ENCODE measurements around the gene PPFIA3. TPM values are rescaled to one million over a fixed set of nuclear protein-coding genes. Genes with fewer than 3 reads are reported as not detected.

Gene PPFIA3
- total and polyA plus RNA-seq, 2 of the 4 experiments (the other 2 are of a cell fraction) = 0.90 to 2.4 TPM

DNA sequence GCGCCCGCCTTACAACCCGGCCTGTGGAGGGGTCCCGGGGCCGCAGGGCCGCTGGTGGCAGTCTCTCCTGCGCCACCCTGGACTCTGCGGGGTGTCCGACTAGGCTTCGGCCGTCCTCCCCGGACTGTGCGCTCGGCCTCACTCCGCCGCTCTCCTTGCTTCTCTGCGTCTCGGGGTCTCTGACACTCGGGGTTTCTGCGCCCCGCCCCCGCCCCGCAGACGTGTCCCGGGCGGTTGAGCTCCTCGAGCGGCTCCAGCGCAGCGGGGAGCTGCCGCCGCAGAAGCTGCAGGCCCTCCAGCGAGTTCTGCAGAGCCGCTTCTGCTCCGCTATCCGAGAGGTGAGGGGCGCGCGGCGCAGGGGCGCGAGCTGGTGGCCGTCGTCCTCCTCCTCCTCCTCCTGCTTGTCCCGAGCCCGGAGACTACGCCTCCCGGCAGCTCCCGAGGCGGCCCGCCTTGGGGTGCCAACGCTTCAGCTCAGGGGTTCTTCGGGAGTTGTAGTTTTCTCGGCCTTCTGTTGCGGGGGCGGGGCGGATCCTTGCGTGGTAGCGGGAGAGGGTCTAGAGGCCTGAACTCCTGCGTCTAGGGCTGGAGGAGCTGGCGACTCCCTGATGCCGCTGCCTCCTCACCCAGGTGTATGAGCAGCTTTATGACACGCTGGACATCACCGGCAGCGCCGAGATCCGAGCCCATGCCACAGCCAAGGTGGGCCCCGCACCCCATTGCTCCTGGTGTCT lies 4.5 kb upstream of the PPFIA3 start:
- Histone ChIP-seq H4K8ac (ENCODE audit: low read depth in 2 of 2, low read length in 2 of 2) (peak overlapping the region in 1 of 2 experiments; percentile 65; a peak in 2 of 4 replicates), H3K79me1 (ENCODE audit: low read depth in 1 of 2, low read length in 2 of 2) (peaks cover 4 to 41% of the 10 kb centered on the region in 2 experiments; a peak in 3 of 4 replicates), H3K4me3 (ENCODE audit: insufficient read depth, low read depth, low read length) (peak overlapping the region; percentile 96), H3K56ac (ENCODE audit: extremely low read depth, insufficient read depth, low read length) (no peak overlapping the region), H3K27me3 (ENCODE audit: control insufficient read depth, insufficient read depth, low read length) (no peaks in the 10 kb centered on the region), H3K23ac (ENCODE audit: low read depth, low read length) (no peak overlapping the region), H2BK120ac (ENCODE audit: low read depth, low read length) (peak overlapping the region; percentile 22; the same call in 1 of the 2 replicates), H3K18ac (ENCODE audit: low read depth, low read length) (no peak overlapping the region), H2BK15ac (ENCODE audit: low read depth, low read length) (no peak overlapping the region), H4K20me1 (ENCODE audit: insufficient read depth, low read length) (peaks cover 2% of the 10 kb centered on the region), H2BK20ac (ENCODE audit: low read depth, low read length) (no peak overlapping the region), H3K9ac (ENCODE audit: low read depth, low read length) (peak overlapping the region; percentile 71), H3K9me1 (ENCODE audit: insufficient read depth, low read length) (peaks cover 20% of the 10 kb centered on the region), H4K91ac (ENCODE audit: insufficient read depth, low read depth, low read length) (peak overlapping the region; percentile 43; the same call in 1 of the 2 replicates), H2AK5ac (ENCODE audit: low read depth, low read length) (no peak overlapping the region), H3K4ac (ENCODE audit: low read depth, low read length) (peak overlapping the region; percentile 52), H2BK5ac (ENCODE audit: low read depth, low read length, poor library complexity, severe bottlenecking) (peak overlapping the region; percentile 18), H4K5ac (ENCODE audit: low read depth, low read length) (peak overlapping the region; percentile 48; the same call in 1 of the 2 replicates), H3K4me2 (ENCODE audit: low read depth, low read length) (peak overlapping the region; percentile 84), H3K27ac (ENCODE audit: insufficient read depth, low read length) (peak overlapping the region; percentile 57; the same call in 1 of the 2 replicates), H3K9me3 (ENCODE audit: control insufficient read depth, insufficient read depth, low read length) (no peaks in the 10 kb centered on the region), H3K36me3 (ENCODE audit: control insufficient read depth, insufficient read depth, low read length) (peaks cover 2% of the 10 kb centered on the region; the same call in 1 of the 2 replicates), H2AK9ac (replicated peaks; ENCODE audit: low read depth, low read length, poor library complexity) (peak overlapping the region; percentile 98), H3K14ac (replicated peaks; ENCODE audit: low read depth, low read length) (0 out of 2 replicates have a peak overlapping the region, but pooled peaks have one; percentile 62), H3K4me1 (ENCODE audit: control insufficient read depth, insufficient read depth, low read length) (peaks cover 8% of the 10 kb centered on the region), H2AFZ (replicated peaks; ENCODE audit: low read length, poor library complexity) (peak overlapping the region; percentile 98)
- DNase-seq = peak; percentile 33
- WGBS, 2 experiments (ENCODE audit: extremely low coverage in 2 of 2, insufficient read length in 1 of 2) = 0% methylated on average over 30 of the region's 68 CpGs; no CpG with 5 or more reads in 1 of the 2 experiments
- BruUV-seq (replicated peaks) = no TSS peak
- ChIA-PET CTCF (interaction anchor here (1.6 to 2.9 kb wide), 4 partner anchors 13 to 84 kb away, joined by 4 to 13 read pairs (median 5); no protein-coding TSS in a partner anchor), POLR2A (ENCODE audit: unreplicated experiment) (no interaction called here)
- intact Hi-C loops (cut with micrococcal nuclease) = loop anchor here (5.0 kb wide), 1 partner anchor 83 kb away; no protein-coding TSS in a partner anchor
- ATAC-seq (ENCODE audit: low read depth) = peak; percentile 18
- in situ Hi-C loops (cut with MboI; ENCODE audit: low sequenced_read_pairs) = no loop called here
- dilution Hi-C loops (cut with HindIII; ENCODE audit: low sequenced_read_pairs, unreplicated experiment) = no loop called here
- TF ChIP-seq, protein P1, sequence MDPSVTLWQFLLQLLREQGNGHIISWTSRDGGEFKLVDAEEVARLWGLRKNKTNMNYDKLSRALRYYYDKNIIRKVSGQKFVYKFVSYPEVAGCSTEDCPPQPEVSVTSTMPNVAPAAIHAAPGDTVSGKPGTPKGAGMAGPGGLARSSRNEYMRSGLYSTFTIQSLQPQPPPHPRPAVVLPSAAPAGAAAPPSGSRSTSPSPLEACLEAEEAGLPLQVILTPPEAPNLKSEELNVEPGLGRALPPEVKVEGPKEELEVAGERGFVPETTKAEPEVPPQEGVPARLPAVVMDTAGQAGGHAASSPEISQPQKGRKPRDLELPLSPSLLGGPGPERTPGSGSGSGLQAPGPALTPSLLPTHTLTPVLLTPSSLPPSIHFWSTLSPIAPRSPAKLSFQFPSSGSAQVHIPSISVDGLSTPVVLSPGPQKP (IDR thresholded peaks at IDR 0.05; ENCODE audit: borderline replicate concordance, low read depth, low read length) = no peak
- TF ChIP-seq MAZ (IDR thresholded peaks at IDR 0.05; ENCODE audit: borderline replicate concordance, low read depth, low read length) (no peak; the same call in 1 of the 2 replicates), NFE2L2 (IDR thresholded peaks at IDR 0.05; ENCODE audit: low read depth, low read length) (no peak), CEBPB (IDR thresholded peaks at IDR 0.05; ENCODE audit: low read depth, low read length) (no peak), RCOR1 (IDR thresholded peaks at IDR 0.05; ENCODE audit: insufficient replicate concordance, low read length) (no peak), RAD21 (IDR thresholded peaks at IDR 0.05; ENCODE audit: low read length) (no peak), SMC3 (IDR thresholded peaks at IDR 0.05; ENCODE audit: low read depth, low read length) (no peak), CHD1 (IDR thresholded peaks at IDR 0.05; ENCODE audit: low read depth, low read length) (no peak), MAFK (IDR thresholded peaks at IDR 0.05; ENCODE audit: low read depth, low read length) (no peak), RFX5 (IDR thresholded peaks at IDR 0.05; ENCODE audit: low read depth, low read length) (no peak), FOS (IDR thresholded peaks at IDR 0.05; ENCODE audit: low read depth, low read length) (no peak), POLR2A (IDR thresholded peaks at IDR 0.05; ENCODE audit: low read depth, low read length) (no peak)
- TF ChIP-seq, protein P2, sequence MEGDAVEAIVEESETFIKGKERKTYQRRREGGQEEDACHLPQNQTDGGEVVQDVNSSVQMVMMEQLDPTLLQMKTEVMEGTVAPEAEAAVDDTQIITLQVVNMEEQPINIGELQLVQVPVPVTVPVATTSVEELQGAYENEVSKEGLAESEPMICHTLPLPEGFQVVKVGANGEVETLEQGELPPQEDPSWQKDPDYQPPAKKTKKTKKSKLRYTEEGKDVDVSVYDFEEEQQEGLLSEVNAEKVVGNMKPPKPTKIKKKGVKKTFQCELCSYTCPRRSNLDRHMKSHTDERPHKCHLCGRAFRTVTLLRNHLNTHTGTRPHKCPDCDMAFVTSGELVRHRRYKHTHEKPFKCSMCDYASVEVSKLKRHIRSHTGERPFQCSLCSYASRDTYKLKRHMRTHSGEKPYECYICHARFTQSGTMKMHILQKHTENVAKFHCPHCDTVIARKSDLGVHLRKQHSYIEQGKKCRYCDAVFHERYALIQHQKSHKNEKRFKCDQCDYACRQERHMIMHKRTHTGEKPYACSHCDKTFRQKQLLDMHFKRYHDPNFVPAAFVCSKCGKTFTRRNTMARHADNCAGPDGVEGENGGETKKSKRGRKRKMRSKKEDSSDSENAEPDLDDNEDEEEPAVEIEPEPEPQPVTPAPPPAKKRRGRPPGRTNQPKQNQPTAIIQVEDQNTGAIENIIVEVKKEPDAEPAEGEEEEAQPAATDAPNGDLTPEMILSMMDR (conservative IDR thresholded peaks at IDR 0.05; ENCODE audit: low read depth, low read length) = no peak
- TF ChIP-seq, protein P3, sequence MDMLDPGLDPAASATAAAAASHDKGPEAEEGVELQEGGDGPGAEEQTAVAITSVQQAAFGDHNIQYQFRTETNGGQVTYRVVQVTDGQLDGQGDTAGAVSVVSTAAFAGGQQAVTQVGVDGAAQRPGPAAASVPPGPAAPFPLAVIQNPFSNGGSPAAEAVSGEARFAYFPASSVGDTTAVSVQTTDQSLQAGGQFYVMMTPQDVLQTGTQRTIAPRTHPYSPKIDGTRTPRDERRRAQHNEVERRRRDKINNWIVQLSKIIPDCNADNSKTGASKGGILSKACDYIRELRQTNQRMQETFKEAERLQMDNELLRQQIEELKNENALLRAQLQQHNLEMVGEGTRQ (IDR thresholded peaks at IDR 0.05; ENCODE audit: low read depth, low read length) = no peak
